GM20000 (cell line): ENCODE results near the gene MN1.

Experiments
- DNase-seq: peaks from one replicate; pipeline ENCODE4 v3.0.0; 2012; ENCODE audit warnings: low spot score
- CTCF ChIP-seq: IDR thresholded peaks from 2 replicates; pipeline ENCODE4 v1.5.1; 2012; ENCODE audit warnings: mild to moderate bottlenecking, control low read depth; ENCODE audit errors: extremely low read depth, missing control alignments

The MN1 gene

DNA sequence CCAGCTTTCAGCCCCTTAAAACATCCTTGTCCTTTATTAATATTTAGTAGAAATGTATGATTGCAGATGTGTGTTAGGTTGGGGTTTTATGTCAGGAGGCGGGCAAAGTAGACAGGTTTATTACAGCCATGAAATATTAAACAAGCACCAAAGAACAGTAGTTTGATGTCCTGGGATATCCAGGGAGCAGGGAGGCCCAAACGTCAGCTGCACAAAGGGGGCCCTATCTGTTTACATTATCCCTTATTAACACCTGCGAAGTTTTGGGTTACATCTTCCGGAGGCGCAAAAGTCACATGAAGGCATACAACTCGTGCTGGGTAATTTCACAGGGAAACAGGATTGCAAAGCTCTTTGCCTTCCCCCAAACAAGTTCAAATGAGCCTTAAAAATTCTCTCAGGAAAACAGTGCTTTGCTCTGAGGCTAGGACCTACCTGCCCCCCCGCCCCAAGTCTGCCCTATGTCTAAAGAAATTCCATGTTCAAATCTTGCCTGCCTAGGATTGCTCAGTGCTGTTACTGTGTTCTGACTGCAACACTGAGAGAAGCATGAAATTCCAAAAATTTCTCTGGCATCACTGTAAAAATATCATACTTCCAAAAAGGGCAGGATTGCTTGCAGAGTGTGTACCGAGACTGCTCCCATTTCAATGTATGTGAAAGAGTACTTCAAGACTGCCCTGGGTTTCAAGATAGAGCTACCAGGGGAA, 8.9 kb downstream of the MN1 start:
- no peak for DNase-seq
- no peak for TF ChIP-seq CTCF

DNA sequence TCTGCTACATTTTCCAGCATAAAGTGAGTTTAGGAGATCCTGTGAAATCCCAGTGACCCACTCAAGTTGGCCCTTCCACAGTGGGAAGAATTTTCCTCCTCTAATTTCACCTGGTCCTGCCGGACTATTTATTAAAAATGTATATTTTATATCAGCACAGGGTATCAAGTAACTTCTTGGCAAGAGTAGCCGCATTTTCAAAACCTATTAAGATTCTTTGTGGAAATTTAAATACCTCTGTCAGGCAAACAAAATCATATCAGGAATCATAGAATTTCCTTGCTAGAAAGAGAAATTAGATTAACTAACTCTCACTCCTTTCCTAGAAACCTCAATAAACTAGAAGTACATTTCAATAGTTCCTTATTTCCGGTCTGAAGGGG, 9.7 kb downstream of the MN1 start:
- TF ChIP-seq CTCF: no peak
- DNase-seq: no peak

DNA sequence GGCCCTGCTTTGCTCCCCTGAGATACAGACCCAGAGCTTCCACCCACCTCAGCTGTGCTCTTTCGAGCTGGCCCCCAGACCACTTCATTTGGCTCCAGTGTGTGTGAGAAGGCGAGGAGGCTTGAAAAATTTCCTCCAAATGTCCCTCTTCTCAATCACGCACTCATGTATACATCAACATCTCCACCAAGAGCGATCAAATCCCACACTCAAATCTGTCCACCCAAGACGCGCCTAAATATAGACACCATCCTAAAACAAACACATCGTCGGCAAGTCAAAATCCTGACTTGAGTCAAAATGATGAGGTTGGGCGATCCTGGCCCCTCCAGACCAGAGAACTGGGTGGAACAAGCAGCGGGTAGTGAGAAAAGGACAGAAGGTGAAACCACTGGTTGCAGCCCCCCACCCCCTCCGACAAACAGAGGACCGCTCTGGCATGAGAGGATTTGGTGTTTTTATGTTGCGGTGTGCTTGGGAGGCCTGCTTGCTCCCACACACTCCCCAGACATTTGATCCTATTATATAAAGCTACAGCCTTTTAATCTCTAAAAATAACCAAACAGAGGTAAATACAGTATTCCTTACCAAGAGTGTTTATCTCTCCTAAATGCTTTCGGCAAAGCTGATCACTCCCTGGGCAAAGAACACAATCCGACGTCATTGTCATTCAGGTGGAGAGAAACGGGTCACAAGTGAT, 10.2 kb downstream of the MN1 start:
- DNase-seq: no peak
- no peak for TF ChIP-seq CTCF

DNA sequence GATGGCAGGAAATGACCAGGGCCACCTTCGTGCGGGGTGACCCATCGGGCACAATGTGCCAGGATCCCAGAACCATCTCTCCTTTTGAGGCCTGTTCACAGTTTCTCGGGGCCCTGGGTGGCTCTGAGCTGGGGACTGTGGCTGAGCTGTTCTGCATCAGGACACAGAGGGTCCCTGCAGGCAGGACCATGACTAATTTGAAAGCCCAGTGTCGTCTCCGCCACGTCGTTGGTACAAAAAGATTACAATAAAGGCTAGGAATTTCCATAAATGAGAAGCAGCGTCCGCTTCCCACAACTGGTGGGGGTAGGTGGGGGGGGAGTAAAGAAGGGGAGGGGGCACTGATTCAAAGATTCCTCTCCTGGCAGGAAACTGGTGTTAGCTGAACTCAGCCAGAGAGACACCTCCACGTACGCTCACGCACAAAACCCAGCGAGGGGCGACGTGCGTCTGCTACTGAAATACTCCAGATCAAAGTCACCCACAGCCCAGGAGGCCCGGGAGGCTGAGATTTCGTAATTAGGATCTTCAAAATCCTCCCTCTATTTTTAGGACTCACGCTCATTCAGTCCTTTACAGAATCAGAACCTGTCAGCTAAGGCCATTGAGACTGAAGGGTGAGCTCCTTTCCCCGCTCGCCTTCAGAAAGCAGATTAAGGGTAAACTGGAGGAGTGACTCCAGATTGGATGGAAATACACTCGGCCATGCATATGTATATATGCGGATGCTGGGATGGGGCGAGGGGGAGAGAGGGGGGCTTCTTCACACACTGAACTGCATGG, 11.0 kb downstream of the MN1 start:
- DNase-seq: no peak
- TF ChIP-seq CTCF: no peak

DNA sequence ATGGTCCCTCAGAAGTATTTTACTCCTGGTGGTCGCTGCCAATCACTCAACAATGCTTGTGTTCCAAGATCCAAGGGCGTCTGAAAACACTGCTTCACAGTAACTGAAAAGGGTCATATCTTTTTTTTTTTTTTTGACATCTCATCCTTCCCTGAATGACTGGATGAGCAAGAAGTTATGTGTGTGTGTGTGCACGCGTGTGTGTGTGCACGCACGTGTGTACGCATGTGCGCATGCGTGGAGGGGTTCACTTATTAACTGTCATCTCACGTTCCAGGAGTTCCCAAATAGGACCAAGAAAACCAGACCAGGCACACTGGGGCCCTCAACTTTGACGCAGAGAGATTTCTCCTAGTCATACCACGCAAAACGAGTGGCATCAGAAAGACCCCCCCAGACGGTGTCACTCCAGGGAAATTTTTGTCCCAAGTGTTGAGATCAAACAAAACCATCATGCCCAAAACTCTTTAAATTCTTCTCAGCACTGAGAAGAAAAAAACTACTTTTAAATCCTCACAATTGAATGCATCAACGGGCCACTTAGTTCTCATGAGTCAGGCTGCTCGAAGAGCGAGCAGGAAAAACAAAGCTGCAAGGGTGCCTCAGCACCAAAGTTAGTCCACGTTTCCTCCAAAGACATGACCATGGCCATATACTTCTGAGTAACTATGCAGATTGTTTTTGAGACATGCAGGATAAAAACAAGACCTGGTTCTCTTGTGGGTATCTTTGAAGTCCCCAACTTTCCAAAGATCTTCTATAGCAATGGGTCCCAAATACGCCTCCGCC, 12.9 kb downstream of the MN1 start:
- no peak for TF ChIP-seq CTCF
- no peak for DNase-seq

DNA sequence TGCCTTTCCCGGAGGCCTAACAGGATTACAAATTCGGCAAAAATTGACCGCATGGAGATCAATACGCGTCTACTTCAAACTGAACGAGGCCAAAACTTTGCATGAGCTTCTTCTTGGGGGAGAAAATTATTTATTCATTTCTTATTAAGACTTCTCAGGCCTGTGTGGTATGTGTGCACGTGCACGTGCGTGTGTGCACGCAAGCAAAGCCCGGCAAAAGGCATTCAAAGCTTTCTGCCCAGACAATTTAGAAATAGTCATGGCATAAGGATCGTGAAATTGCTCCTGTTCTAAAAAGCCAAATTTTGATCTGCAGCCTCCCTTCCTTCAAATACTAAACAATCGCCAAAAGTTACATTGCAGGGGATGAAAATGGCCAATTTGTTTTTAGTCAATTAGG, 14.6 kb downstream of the MN1 start:
- DNase-seq: no peak
- no peak for TF ChIP-seq CTCF
